ENCODE data around the gene ZNF862. TPM values are rescaled to one million over a fixed set of nuclear protein-coding genes. Genes with fewer than 3 reads are reported as not detected.

The ZNF862 gene
- total RNA-seq, 1 experiment from 2014 or later, result 1.9 TPM

- DNase-seq, result no peak
- Histone ChIP-seq H3K18ac (ENCODE audit: insufficient read length, low read depth, low read length) (no peak overlapping the region), H2BK120ac (ENCODE audit: low read depth, low read length, poor library complexity, severe bottlenecking) (no peak overlapping the region), H3T11ph (ENCODE audit: low read length) (no peak overlapping the region), H3K4ac (ENCODE audit: low read depth, low read length) (no peak overlapping the region), H3K79me2 (ENCODE audit: insufficient read depth, low read length) (no peaks in the 10 kb centered on the region), H2AFZ (ENCODE audit: low read length) (no peak overlapping the region), H2BK5ac (ENCODE audit: insufficient read length, low read length) (no peak overlapping the region), H3K27me3 (ENCODE audit: insufficient read depth, low read length) (no peaks in the 10 kb centered on the region), H2AK5ac (ENCODE audit: insufficient read length, low read length) (no peak overlapping the region), H3K79me1 (ENCODE audit: insufficient read depth, low read depth, low read length, poor library complexity, severe bottlenecking) (no peaks in the 10 kb centered on the region), H2BK15ac (ENCODE audit: low read depth, low read length) (no peak overlapping the region), H3K4me1 (ENCODE audit: insufficient read depth, low read length) (peaks cover 15% of the 10 kb centered on the region; the same call in 1 of the 2 replicates), H3K9ac (ENCODE audit: extremely low read depth, insufficient read length, low read length) (no peak overlapping the region), H2BK12ac (ENCODE audit: insufficient read length, low read depth, low read length) (no peak overlapping the region), H4K8ac (replicated peaks; ENCODE audit: insufficient read length, low read depth, low read length) (no peak overlapping the region), H3K23me2 (ENCODE audit: insufficient read length, low read depth, low read length, poor library complexity, severe bottlenecking) (peaks cover 5% of the 10 kb centered on the region), H2BK20ac (ENCODE audit: low read depth, low read length, poor library complexity, severe bottlenecking) (no peak overlapping the region), H4K5ac (ENCODE audit: insufficient read length, low read depth, low read length) (no peak overlapping the region), H3K9me3 (ENCODE audit: control insufficient read depth, low read depth, low read length) (no peaks in the 10 kb centered on the region), H3K14ac (ENCODE audit: insufficient read depth, low read length) (no peak overlapping the region), H4K91ac (ENCODE audit: insufficient read length, low read depth, low read length) (no peak overlapping the region), H4K20me1 (ENCODE audit: control insufficient read depth, insufficient read depth, insufficient read length) (no peaks in the 10 kb centered on the region), H3K27ac (ENCODE audit: insufficient read length, low read depth, low read length) (no peak overlapping the region), H3K56ac (ENCODE audit: insufficient read length, low read depth, low read length) (no peak overlapping the region), H3K4me2 (ENCODE audit: insufficient read depth, insufficient read length, low read length) (no peak overlapping the region), H3K23ac (ENCODE audit: insufficient read length, low read depth, low read length) (no peak overlapping the region)
- WGBS (ENCODE audit: extremely low coverage, insufficient read length, low lambda C conversion rate), result no CpG with 5 or more reads among the region's 9 CpGs
- H3K27ac Mint-ChIP-seq, result no peak overlapping the region
- H3K36me3 Mint-ChIP-seq (ENCODE audit: insufficient read depth in 1 of 3, low read depth in 3 of 3), result no peaks in the 10 kb centered on the region; a peak in 1 of 7 replicates
- no peaks in the 10 kb centered on the region for H3K9me3 Mint-ChIP-seq
- no peak for TF ChIP-seq CTCF (conservative IDR thresholded peaks at IDR 0.05)
- H3K27me3 Mint-ChIP-seq (ENCODE audit: low read depth), result peaks cover 4% of the 10 kb centered on the region
- no peak overlapping the region for H3K4me3 Mint-ChIP-seq
- H3K4me1 Mint-ChIP-seq, result peaks cover 39 to 41% of the 10 kb centered on the region in 2 experiments
Observed at GRCh38 chr7:149853157-149853556, 15.0 kb downstream of the ZNF862 start.

Data from H9 (cell line).